NCI-H1048 (cell line): ENCODE data around the gene CUX1.

Experiments
- DNase-seq: peaks from one replicate; lab custom pipeline; 2025; lab: John Stamatoyannopoulos, UW

Gene CUX1

DNA sequence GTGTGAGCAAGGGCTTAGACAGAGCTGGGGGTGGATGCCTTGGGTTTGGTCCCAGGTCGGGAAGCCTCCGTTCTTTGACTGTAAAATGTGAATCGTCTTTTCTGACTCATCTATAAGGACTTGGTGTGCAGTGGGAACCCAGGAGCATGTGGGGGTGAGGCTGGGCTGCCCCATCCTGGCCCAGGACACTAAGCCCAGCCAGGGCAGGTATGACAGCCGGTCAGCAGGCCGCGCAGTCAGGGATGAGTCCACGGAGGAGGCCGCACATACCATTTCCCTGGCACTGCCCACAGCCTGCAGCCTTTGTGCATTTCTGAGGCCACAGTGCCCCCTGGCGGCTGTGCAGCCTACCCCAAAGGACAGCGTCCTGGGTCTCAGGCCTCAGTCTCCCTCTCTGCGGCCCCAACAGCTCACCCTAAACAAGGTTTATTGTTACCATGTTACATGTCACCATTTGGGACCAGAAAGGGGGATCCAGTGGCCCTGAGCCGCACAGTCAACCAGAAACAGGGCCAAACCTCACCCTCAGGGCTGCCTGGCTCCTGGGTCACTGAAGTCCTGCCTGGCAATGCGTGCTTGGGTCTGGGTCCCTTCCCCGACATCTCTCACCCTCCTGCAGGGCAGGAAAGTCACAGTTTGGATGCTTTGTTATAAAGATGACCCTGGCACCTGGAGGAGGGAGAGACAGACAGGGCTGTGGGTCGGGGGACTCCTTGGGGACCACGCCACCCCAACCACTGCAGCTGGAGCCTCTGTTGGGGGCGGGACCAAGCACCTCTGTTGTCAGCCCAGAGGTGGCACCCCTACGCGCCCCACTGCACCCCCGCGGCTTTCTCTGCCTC, 454.9 kb downstream of the CUX1 start:
- DNase-seq: no peak

DNA sequence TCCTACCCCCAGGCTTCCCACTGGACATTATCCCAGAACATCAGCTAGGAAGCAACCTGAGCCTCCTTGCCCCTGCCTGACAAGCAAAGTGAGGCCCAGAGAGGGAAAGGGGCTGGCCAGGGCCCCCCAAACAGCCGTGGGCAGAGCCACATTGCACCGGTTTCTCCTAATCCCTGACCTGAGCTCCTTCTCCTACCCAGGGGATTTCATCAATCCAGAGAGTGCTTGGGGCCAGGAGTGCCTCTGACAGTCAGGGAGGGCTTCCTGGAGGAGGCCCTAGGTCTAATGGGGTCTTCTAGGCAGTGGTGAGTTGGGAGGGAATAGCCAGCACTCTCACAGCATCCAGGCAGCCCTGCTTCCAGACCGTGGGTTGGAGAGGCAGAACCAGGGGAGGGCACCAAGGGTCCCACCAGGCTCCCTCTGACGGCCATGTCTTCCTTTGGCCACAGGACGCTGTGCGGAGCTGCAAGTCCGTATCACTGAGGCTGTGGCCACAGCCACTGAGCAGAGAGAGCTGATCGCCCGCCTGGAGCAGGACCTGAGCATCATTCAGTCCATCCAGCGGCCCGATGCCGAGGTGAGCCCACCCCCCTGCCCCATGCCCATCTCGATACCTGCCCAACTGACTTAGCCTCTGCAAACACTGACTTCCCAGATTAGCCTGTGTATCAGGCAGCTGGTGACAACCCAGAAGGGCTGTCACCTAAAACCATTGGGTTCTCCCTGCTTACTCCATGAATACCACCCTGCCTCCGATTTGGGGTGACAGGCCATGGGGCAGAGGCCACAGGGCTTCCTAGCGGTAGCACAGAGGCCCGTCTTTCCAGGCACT, 455.7 kb downstream of the CUX1 start:
- no peak for DNase-seq

DNA sequence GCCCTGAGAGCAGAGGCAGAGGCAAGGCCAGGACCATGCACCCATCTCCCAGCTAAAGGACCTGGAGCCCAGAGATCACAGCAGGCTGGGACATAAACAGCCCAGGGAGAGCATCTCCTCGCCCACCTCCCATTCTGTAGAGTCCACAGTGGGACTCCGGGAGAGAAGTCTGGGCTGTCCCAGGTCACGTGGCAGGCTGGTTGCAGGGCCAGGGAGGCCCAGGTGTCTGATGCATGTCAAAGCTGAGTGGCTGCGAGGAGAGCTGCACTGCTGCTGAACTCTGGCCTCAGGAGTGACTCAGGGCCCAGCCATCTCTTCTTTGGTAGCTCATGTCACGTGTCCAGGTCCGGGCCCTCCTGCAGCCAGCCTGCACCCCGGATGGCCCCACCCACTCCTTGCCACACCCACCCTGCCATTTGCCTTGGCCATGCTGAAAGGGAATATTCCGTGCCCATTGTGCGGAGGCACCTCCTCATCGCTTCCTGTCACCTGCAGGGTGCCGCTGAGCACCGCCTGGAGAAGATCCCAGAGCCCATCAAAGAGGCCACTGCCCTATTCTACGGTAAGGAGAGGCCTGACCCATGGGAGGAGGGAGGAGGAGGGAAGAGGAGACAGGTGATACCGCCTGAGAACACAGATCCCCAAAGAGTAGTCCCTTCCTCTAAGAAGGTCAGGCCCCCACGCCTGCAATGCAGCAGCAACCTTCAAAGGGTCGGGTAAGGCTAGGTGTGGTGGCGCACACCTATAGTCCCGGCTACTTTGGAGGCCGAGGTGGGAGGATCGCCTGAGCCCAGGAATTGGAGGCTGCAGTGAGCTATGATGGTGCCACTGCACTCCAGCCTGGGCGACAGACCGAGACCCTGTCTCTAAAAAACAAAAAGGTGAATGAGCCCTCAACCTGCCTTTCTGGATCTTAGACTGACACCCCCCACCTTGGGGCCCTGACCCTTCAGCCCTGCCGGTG, 456.6 kb downstream of the CUX1 start:
- DNase-seq: no peak

DNA sequence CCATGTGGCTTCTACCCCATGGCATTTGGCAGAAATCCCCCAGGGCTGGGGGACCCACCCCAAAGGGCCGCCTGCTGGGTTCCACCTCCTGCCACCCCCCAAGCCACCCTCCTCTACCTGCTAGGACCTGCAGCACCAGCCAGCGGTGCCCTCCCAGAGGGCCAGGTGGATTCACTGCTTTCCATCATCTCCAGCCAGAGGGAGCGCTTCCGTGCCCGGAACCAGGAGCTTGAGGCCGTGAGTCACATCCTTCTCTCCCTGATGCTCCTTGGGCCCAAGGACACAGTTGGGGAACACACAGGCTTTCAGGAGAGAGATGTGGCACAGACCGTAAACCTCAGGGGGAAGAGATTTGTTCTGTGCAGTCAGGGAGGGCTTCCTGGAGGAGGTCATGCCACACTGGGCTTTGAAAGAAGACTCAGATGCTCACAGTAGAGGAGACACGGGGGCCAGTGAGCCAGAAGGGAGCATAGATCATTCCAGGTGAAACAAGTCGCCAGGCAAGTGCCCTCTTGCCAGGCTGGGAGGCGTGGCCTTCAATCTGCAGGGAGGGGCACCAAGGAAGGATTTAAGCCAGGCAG, 457.8 kb downstream of the CUX1 start:
- no peak for DNase-seq

DNA sequence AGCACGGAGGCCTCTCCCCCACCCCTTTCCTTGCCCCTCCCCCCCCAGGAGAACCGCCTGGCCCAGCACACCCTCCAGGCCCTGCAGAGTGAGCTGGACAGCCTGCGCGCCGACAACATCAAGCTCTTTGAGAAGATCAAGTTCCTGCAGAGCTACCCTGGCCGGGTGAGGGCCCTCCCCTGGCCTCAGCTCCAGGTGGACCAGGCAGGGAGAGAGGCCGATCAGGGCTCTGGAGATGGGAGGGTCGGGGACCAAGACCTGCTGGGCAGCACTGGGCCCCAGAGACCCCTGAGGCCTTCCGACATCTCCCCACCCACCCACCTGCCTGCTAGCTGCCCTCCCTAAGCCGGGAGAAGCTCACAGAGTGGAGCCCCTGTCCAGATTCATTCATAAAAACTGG, 460.5 kb downstream of the CUX1 start:
- no peak for DNase-seq

DNA sequence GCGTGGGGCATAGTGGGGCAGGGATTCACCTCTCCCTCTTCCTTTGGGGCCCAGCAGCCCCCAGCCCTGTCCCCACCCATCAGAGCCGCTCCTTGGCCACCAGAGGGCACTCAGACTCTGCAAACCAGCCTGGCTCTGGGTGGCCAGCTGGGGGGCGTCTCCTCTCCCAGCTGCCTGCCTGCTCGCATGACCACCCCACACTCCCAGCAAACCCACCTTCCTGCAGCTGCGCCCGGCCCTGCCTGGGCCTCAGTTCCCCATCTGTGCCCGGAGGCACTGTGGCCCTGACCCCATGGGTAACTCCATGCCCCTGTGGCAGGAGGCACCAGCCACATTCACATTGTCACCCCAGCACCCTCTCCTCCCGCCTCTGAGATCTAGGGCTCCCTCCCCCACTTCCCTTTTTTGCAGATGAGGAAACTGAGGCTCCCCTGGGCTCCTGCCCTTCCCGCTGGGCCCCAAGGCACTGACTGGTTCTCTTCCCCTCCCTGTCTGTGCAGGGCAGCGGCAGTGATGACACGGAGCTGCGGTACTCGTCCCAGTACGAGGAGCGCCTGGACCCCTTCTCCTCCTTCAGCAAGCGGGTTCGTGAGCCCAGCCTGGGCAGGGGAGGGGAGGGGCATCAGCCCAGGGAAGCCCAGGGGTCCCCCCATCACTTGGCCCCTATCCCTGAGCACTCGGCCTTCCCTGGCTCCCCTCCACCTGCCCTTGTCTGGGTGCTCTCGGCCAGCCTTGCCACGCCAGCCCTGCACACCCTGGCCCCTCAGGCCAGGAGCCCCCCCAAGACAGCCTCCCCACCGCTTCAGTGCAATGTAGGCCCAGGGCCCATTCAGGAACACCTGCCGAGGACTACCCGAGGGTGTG, 462.3 kb downstream of the CUX1 start:
- no peak for DNase-seq

DNA sequence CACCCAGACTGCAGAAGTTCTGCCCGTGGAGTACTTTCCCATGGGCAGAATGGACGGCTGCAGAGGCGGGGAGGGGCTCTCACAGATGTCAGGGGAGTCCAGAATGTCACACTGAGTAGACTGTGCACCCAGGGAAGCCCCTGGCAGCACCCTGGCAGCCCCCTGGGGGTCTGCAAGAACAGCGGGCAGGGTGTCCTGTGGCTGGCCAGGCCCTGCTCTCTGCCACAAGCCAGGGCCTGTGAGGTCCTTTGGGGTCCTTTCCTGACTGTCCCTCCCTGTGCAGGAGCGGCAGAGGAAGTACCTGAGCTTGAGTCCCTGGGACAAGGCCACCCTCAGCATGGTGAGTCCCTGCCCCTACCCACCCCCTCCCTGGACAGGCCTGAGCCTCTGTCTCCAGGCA, 463.1 kb downstream of the CUX1 start:
- DNase-seq: no peak

DNA sequence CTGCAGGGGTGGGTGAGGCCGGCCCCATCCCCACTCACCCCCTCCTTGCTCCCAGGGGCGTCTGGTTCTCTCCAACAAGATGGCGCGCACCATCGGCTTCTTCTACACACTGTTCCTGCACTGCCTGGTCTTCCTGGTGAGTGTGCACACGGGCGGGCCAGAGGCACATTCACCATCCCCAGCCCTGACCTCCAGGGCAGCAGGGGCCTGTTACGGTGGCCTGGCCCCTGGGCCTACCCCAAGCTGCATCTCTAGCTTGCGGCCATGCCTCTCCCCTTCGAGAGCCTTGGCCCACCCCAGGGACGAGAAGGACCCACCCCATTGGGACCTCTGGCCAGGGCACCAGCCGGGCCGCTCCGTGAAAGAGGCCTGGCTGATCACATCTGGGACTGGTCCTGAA, 464.4 kb downstream of the CUX1 start:
- DNase-seq: no peak

DNA sequence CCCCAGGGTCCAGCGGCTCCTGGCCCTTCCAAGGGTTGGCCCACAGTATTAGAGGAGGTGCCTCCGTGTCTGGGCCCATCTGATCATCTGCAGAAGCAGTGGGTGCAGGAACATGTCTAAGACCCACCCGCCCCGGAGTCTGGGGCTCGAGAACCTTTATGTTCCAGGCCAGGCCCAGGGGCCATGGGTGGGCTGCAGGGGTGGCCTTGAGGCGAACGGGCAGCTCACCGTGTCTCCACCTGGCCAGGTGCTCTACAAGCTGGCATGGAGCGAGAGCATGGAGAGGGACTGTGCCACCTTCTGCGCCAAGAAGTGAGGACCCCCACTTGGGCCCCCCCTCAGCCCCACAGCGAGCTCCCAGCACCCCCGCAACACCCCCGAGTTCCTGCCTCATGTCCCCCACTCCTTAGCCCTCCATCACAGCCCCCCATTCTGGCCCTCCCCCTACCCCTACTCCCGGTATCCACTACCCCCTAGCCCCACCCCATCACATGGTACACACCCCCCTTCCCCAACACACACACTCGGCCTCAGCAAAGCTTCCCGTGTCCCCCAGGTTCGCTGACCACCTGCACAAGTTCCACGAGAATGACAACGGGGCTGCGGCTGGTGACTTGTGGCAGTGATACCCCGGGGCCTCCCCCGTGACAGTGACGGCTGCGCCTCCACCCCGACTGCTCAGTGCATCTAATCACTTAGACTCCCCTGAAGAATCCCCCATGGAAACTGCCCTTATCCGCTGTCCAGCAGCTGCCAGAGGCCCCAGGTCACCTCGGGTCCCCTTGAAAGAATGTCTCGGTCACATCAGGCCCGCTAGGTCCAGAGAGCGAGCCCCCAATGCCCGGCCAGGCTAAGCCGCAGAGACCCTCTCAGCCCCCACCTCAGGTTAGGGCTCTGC, 465.3 kb downstream of the CUX1 start:
- no peak for DNase-seq

DNA sequence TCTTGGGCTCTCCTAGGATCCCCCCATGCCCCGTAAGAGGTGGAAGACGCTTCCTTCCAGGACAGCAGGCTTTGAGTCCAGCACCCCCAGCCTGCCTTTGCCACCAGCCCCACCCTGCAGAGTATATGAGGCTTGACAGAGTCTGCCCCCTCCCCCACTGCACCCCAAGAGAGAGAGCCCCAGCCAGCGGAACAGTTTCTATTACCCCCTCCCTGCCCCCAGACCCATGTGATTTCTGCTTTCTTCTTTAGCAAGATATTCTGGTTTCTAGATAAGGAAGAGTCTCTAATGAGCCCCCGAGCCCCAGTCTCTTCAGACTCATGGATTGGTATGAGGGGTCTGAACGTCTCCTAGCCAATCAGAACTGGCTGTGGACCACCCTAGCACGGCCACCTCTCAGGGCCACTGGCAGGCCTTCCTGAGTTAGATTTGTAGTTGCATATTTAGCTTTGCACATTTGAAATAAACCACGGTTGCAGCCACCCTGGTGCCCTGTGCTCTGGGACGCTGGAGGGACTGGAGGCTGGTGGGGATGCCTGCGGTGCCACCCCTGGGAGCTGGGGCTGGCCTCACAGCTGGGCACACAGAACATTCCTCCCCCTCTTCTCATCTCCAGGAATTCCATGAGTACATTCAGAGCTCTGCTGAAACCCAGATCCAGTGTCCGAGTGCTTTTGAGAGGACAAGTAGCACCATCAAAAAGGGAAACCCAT, 466.2 kb downstream of the CUX1 start:
- DNase-seq: no peak

DNA sequence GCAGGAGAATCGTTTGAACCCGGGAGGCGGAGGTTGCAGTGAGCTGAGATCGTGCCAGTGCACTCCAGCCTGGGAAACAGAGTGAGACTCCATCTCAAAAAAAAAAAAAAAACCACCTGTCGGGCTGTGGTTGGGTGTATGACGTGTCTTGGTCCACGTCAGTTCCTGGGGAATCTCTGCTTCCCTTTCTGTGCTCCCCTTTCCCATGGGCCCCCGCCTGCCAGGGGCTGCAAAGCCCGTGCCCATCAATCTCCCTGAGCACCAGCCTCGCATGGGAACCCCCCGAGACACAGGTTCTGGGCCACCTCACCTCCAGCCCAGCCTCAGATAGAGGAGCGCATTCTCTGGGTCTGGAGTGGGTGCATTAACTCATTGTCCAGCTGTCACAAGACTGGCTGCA, 467.0 kb downstream of the CUX1 start:
- DNase-seq: no peak

DNA sequence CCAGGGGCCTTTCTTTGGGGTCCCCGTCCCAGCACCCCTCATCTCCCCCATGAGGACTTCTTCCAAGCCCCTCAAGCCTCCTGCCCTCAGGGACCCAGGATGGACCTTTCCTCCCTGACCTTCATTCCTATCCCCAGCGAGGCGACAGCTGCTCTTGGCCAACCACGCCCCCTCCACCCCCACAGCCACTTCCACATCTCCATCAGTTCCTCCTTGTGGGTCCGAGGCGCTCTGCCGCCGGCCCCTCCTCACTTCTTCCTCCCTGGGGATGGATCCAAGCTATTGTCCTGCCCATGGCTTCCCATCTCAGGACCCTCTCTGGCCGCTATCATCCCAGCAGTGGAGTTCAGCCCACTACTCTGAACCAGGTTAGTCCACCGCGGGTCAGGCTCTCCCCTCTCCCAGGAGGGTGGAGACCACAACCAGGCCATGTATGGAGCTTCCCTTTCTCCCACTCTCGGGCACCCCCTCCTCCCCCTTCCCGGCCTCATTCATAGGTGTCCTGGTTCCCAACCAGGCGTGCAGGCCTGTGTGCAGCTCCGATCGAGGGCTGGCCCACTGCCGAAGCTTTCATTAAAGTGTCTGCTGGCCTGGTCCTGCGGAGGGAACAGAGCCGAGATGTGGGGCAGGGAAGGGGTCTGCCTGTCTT, 467.6 kb downstream of the CUX1 start:
- DNase-seq: no peak

DNA sequence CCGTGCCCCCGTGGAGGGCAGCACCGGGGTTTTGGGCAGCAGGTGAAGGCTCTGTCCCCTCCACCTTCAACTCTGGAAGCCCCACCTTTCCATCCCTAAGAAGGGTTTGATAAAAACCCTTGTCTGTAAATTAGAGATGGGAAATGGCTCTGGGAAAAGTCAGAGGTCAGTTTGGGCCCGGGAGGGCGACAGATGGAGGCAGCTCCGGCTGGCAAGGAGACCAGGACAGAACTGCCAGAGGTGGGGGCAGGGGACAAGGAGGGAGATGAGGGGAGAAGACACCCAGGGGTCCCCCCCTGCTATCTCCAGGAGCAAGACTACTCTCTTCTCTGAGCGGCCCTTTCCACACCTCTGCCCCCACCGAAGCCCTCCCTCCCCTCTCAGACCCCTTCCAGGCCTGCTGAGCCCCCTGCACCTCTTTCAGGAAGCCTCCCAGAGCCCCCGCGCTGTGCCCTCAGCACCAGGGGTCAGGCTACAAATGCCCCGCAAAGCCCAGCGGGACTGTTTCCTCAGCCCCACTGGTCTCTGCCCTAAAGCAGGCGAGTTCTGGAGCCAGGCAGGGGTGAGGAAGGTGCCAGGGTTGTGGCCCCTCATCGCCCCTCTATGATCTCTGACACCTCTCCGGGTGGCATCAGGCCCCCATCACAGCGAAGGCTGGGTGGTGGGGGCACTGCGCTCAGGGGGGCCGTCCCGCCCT, 468.3 kb downstream of the CUX1 start:
- no peak for DNase-seq

DNA sequence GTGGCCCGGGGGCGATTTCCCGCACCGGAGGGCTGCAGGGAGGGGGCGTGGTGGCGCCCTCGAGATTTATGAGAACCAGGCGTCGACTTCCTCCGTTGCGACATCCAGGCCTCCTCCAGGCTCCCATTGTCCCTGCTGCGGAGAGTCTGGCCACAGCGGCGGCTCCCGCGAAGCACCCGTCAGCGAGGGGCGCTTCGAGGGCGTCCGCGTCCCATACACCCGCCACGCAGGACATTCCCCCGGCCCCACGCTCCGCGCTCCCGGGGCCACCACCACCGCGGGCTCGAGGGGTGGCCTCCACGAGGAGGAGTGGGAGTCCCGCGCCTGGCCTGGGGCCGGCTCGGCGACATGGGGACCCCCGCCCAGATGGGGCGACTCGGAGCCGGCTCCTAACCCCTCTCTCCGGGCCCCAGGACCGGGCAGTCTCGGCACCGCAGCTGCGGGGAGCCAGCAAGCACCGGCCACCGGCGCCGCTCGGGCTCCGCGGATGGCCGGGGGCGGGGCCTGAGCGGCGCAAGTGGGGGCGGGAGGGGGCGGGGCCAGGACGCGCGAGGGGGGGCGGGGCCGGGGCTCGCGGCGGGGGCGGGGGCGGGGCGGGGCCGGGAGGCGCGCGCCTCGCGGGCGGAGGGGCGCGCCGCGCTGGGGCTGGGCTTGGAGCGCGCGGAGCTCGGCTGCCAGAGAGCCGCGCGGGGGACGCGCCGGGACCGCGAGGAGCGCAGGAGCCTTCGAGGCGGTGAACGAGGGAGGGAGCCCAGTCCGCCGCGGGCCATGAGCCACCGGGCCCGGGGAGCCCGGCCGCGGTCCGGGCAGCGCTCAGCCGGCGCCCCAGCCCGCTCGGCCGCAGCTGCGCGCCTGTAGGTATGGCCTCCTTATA, 469.0 kb downstream of the CUX1 start, which contains the start of gene SH2B2:
SH2B2 (plus strand) TSS at position 632 of the 874 bp plus-strand sequence. CDS start 13,683 bp downstream, outside the sequence.
- no peak for DNase-seq

DNA sequence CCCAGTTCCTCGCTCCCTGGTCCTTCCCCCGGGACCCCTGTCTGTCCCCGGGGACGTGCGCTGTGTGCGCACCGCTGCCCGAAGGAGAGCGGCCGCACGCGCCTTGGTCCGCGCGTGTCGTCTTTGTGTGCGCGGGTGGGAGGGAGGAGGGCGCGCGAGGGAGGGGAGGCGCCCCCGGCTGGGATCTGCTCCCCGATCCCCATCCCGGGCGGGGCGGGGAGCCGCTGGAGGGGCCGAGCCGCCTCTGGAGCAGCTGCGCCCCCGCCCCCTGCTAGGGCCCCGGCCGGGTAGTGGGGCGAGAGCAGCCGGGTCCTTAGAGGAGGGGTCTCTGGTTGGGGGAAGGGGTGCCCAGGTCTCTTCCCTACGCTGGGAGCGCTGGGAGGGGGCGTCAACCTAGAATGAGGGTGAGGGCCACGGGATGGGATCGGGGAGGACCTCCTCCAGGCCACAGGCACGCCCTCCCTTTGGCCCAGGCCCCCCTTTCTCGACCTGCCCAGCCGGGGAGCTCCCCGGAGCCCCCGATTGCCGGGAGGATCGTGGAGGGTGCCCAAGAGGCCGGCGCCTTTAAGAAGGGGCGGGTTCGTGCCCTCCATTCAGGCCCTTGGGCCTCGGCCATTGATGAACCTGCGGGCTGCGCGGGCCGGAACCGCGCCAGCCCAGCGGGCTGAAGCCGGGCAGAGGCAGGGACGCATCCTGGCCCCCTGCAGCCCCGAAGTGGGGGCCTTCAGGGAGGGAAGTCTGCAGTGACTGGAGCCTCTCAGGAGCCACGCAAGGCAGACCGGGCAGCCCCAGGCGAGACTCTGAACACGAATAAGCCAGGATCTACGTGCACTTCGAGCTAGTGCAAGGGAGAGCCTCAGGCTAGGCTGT, 469.9 kb downstream of the CUX1 start:
- no peak for DNase-seq

DNA sequence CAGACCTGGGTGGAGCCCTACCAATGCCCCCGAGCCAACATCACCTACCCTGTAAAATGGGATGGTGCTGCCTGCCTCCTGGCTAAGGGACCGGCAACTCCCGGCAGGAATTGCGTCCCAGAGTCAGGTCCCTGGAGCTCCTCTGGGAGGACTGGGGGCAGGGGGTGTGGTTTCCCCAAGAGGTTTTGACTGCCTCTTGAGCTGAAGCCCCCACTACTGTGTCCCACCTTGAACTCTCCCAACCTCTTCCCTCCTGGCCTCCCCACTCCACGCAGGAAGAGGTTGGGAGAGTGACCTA, 470.5 kb downstream of the CUX1 start:
- DNase-seq: no peak
